OCI-LY7 (cell line): Measurements from ENCODE around the gene C4orf36.

Experiments used
- CTCF ChIP-seq: fragments of 200-600 bp; sonication (generic); conservative IDR thresholded peaks from 2 replicates; pipeline ENCODE4 v1.5.1; 2014; ENCODE audit warnings: mild to moderate bottlenecking, antibody characterized with exemption, low read length, moderate library complexity, mixed read lengths
- EZH2phosphoT487 ChIP-seq: fragments of 200-600 bp; sonication (generic); IDR thresholded peaks from 2 replicates; pipeline ENCODE4 v1.6.1; 2018; ENCODE audit warnings: low read depth, borderline replicate concordance, mild to moderate bottlenecking, mixed run types, antibody characterized with exemption, low read length, moderate library complexity, mixed read lengths

DNA sequence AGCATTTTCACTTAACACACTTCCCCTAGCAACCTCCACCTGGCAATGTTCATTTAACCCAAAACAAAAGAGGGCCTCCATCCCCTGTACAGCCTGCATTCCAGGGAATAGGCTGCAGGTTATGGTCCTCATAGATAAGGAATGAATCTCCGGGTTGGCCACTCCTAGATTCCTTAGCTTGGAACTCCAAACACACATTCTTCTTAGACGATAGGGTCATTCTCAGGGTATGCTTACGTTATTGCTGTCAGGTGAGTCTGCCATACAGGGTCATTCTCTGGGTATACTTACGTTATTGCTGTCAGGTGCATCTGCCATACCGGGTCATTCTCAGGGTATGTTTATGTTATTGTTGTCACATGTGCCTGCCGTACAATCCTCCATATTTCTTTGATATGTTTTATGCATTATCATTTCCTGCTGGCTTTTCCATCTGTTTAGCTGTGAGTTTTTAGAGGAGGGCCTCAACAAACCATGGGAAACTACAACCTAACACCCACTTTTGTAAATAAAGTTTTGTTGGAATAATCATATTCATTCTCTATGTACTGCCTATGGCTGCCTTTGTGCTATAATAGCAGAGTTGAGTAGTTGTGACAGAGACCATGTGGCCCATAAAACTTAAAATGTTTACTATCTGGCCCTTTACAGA is 34.3 kb upstream of the C4orf36 start:
- TF ChIP-seq CTCF (no peak), EZH2phosphoT487 (no peak)
